Thyroid gland (tissue), 4 donors: ENCODE results near the gene COPS7A.

Experiments
- POLR2A ChIP-seq, 2 donors: fragments of 450-650 bp; IDR thresholded peaks; one replicate each; pipeline ENCODE4 v1.6.1; 2017; ENCODE audit warnings: antibody characterized with exemption in 2 of 2, mild to moderate bottlenecking in 2 of 2, moderate library complexity in 1 of 2
- TF ChIP-seq, protein P1 (sequence below), 6 experiments: fragments of 200-600 bp in 3 of 6; fragments of 450-650 bp in 3 of 6; sonication (generic) in 3 of 6; IDR thresholded peaks; one replicate each; pipeline ENCODE4 v1.5.1; 2016 to 2019; ENCODE audit warnings: antibody characterized with exemption in 6 of 6, mild to moderate bottlenecking in 2 of 6, inconsistent platforms in 1 of 6, moderate library complexity in 1 of 6

DNA sequence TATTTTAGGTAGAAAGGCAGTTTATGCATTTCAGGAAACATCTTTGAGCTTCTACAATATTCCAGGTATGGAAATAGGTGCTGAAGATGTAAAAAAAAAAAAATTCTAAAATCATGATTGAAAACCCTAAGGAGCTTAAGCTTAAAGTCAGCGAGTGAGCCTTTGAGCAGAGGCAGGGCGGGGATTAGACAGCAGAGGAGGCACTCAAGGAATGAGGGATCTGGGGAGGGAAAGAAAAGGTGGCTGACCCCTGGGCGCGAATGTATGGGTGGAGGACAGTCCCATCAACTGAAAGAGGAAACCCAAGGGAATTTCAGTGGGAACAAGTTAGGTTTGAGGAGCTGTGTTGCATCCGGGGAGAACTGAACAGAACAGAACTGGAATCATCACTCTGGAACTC, 35.9 kb downstream of the COPS7A start:
- TF ChIP-seq, protein P1, sequence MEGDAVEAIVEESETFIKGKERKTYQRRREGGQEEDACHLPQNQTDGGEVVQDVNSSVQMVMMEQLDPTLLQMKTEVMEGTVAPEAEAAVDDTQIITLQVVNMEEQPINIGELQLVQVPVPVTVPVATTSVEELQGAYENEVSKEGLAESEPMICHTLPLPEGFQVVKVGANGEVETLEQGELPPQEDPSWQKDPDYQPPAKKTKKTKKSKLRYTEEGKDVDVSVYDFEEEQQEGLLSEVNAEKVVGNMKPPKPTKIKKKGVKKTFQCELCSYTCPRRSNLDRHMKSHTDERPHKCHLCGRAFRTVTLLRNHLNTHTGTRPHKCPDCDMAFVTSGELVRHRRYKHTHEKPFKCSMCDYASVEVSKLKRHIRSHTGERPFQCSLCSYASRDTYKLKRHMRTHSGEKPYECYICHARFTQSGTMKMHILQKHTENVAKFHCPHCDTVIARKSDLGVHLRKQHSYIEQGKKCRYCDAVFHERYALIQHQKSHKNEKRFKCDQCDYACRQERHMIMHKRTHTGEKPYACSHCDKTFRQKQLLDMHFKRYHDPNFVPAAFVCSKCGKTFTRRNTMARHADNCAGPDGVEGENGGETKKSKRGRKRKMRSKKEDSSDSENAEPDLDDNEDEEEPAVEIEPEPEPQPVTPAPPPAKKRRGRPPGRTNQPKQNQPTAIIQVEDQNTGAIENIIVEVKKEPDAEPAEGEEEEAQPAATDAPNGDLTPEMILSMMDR (IDR thresholded peaks at IDR 0.05), result no peak
- TF ChIP-seq POLR2A (IDR thresholded peaks at IDR 0.05), result no peak
